IMR-90 (cell line): ENCODE data around the gene TRPV4. TPM values are rescaled to one million over a fixed set of nuclear protein-coding genes. Genes with fewer than 3 reads are reported as not detected.

Experiments
- ATAC-seq: fragments of 200-7000 bp; cut with Tn5 transposase; 2 replicates; pipeline ENCODE4 v1.9.1; 2020; ENCODE audit warnings: low read depth, mild to moderate bottlenecking, moderate library complexity
- BruUV-seq: library from RNA; stranded (reverse); fragments of 400-500 nt; replicated peaks from 2 replicates; lab custom pipeline; 2021; lab: Mats Ljungman, UMichigan
- CTCF ChIA-PET: fragments of 300-600 bp; formaldehyde crosslinking; extraction: SDS; loops from one replicate; lab custom pipeline; 2021; ENCODE audit warnings: antibody characterized with exemption; lab: Yijun Ruan, JAX
- POLR2A ChIA-PET: fragments of 300-600 bp; sonication (Branson Sonifier 250); formaldehyde crosslinking; loops from one replicate; lab custom pipeline; 2022; ENCODE audit warnings: antibody characterized with exemption; ENCODE audit not compliant: unreplicated experiment; lab: Charles Lee
- DNase-seq: peaks from one replicate; pipeline ENCODE4 v3.0.0; 2013
- H2AFZ ChIP-seq: replicated peaks from 2 replicates; pipeline ENCODE3; 2013; ENCODE audit warnings: low read length, mild to moderate bottlenecking; ENCODE audit not compliant: poor library complexity
- H2AK5ac ChIP-seq: 2 replicates; pipeline ENCODE4 v1.6.1; 2013; ENCODE audit warnings: low read depth, low read length, inconsistent platforms
- H2AK9ac ChIP-seq: replicated peaks from 2 replicates; pipeline ENCODE3; 2013; ENCODE audit warnings: mild to moderate bottlenecking, low read depth, low read length, moderate library complexity; ENCODE audit not compliant: poor library complexity
- H2BK120ac ChIP-seq: 2 replicates; pipeline ENCODE4 v1.6.1; 2013; ENCODE audit warnings: low read depth, low read length, inconsistent platforms
- H2BK15ac ChIP-seq: 3 replicates; pipeline ENCODE4 v1.6.1; 2013; ENCODE audit warnings: low read depth, low read length, inconsistent platforms
- H2BK20ac ChIP-seq: 2 replicates; pipeline ENCODE4 v1.6.1; 2013; ENCODE audit warnings: low read depth, mild to moderate bottlenecking, inconsistent platforms, low read length, moderate library complexity
- H2BK5ac ChIP-seq: 2 replicates; pipeline ENCODE4 v1.6.1; 2013; ENCODE audit warnings: mild to moderate bottlenecking, low read depth, low read length, inconsistent platforms; ENCODE audit not compliant: poor library complexity, severe bottlenecking
- H3K14ac ChIP-seq: replicated peaks from 2 replicates; pipeline ENCODE4 v1.6.1; 2013; ENCODE audit warnings: low read depth, low read length, inconsistent platforms
- H3K18ac ChIP-seq: 2 replicates; pipeline ENCODE4 v1.6.1; 2013; ENCODE audit warnings: low read depth, low read length, control low read depth
- H3K23ac ChIP-seq: 2 replicates; pipeline ENCODE4 v1.6.1; 2013; ENCODE audit warnings: low read depth, low read length, inconsistent platforms
- H3K27ac ChIP-seq: 2 replicates; pipeline ENCODE4 v1.5.1; 2013; ENCODE audit warnings: mild to moderate bottlenecking, control low read depth, low read length; ENCODE audit not compliant: insufficient read depth
- H3K27me3 ChIP-seq: 2 replicates; pipeline ENCODE4 v1.6.1; 2013; ENCODE audit warnings: low read length; ENCODE audit not compliant: control insufficient read depth, insufficient read depth
- H3K36me3 ChIP-seq: 2 replicates; pipeline ENCODE4 v1.6.1; 2013; ENCODE audit warnings: low read length, mixed read lengths; ENCODE audit not compliant: control insufficient read depth, insufficient read depth
- H3K4ac ChIP-seq: 2 replicates; pipeline ENCODE4 v1.6.1; 2013; ENCODE audit warnings: low read depth, low read length, inconsistent platforms
- H3K4me1 ChIP-seq: 2 replicates; pipeline ENCODE4 v1.6.1; 2013; ENCODE audit warnings: low read length, mixed read lengths; ENCODE audit not compliant: control insufficient read depth, insufficient read depth
- H3K4me2 ChIP-seq: 2 replicates; pipeline ENCODE4 v1.6.1; 2013; ENCODE audit warnings: low read depth, mild to moderate bottlenecking, control low read depth, low read length, moderate library complexity
- H3K4me3 ChIP-seq: 2 replicates; pipeline ENCODE4 v1.5.1; 2013; ENCODE audit warnings: low read depth, mild to moderate bottlenecking, control low read depth, low read length, moderate library complexity; ENCODE audit not compliant: insufficient read depth
- H3K56ac ChIP-seq: 2 replicates; pipeline ENCODE4 v1.6.1; 2013; ENCODE audit warnings: low read length, inconsistent platforms; ENCODE audit not compliant: insufficient read depth; ENCODE audit errors: extremely low read depth
- H3K79me1 ChIP-seq, 2 experiments: 2 replicates each; pipeline ENCODE4 v1.6.1; 2013; ENCODE audit warnings: low read length in 2 of 2, inconsistent platforms in 1 of 2, low read depth in 1 of 2
- H3K9ac ChIP-seq: 2 replicates; pipeline ENCODE4 v1.6.1; 2013; ENCODE audit warnings: low read depth, low read length, control low read depth
- H3K9me1 ChIP-seq: 2 replicates; pipeline ENCODE4 v1.6.1; 2013; ENCODE audit warnings: low read length, inconsistent platforms; ENCODE audit not compliant: insufficient read depth
- H3K9me3 ChIP-seq: 2 replicates; pipeline ENCODE4 v1.6.1; 2013; ENCODE audit warnings: low read length; ENCODE audit not compliant: control insufficient read depth, insufficient read depth
- H4K20me1 ChIP-seq: 2 replicates; pipeline ENCODE4 v1.6.1; 2013; ENCODE audit warnings: low read length, inconsistent platforms; ENCODE audit not compliant: insufficient read depth
- H4K5ac ChIP-seq: 2 replicates; pipeline ENCODE4 v1.6.1; 2013; ENCODE audit warnings: mild to moderate bottlenecking, low read depth, low read length, control low read depth
- H4K8ac ChIP-seq, 2 experiments: 2 replicates each; pipeline ENCODE4 v1.6.1; 2013; ENCODE audit warnings: low read depth in 2 of 2, low read length in 2 of 2, control low read depth in 1 of 2, inconsistent platforms in 1 of 2
- H4K91ac ChIP-seq: 2 replicates; pipeline ENCODE4 v1.6.1; 2013; ENCODE audit warnings: low read depth, low read length, inconsistent platforms; ENCODE audit not compliant: insufficient read depth
- BHLHE40 ChIP-seq: fragments of 150-350 bp; IDR thresholded peaks from 2 replicates; pipeline ENCODE4 v1.6.1; 2016; ENCODE audit warnings: mild to moderate bottlenecking, low read depth, low read length
- CEBPB ChIP-seq: IDR thresholded peaks from 2 replicates; pipeline ENCODE4 v1.6.1; 2012; ENCODE audit warnings: low read depth, low read length, improper control_type of control experiment
- CHD1 ChIP-seq: IDR thresholded peaks from 2 replicates; pipeline ENCODE4 v1.6.1; 2012; ENCODE audit warnings: low read depth, low read length, improper control_type of control experiment
- FOS ChIP-seq: fragments of 150-350 bp; IDR thresholded peaks from 2 replicates; pipeline ENCODE4 v1.6.1; 2016; ENCODE audit warnings: low read depth, low read length
- MAFK ChIP-seq: IDR thresholded peaks from 2 replicates; pipeline ENCODE4 v1.6.1; 2012; ENCODE audit warnings: low read depth, low read length, improper control_type of control experiment
- MAZ ChIP-seq: IDR thresholded peaks from 2 replicates; pipeline ENCODE4 v1.6.1; 2012; ENCODE audit warnings: low read depth, mild to moderate bottlenecking, low read length, improper control_type of control experiment, moderate library complexity, borderline replicate concordance
- MXI1 ChIP-seq: IDR thresholded peaks from 2 replicates; pipeline ENCODE4 v1.6.1; 2012; ENCODE audit warnings: low read depth, mild to moderate bottlenecking, low read length, moderate library complexity, borderline replicate concordance
- NFE2L2 ChIP-seq: fragments of 150-350 bp; IDR thresholded peaks from 2 replicates; pipeline ENCODE4 v1.6.1; 2016; ENCODE audit warnings: low read depth, mild to moderate bottlenecking, low read length
- POLR2A ChIP-seq: IDR thresholded peaks from 2 replicates; pipeline ENCODE4 v1.6.1; 2012; ENCODE audit warnings: mild to moderate bottlenecking, low read depth, low read length
- RAD21 ChIP-seq: IDR thresholded peaks from 2 replicates; pipeline ENCODE4 v1.6.1; 2012; ENCODE audit warnings: low read length, improper control_type of control experiment
- RCOR1 ChIP-seq: IDR thresholded peaks from 2 replicates; pipeline ENCODE4 v1.6.1; 2012; ENCODE audit warnings: mild to moderate bottlenecking, low read length, improper control_type of control experiment; ENCODE audit not compliant: insufficient replicate concordance
- RFX5 ChIP-seq: IDR thresholded peaks from 2 replicates; pipeline ENCODE4 v1.8.0; 2012; ENCODE audit warnings: low read depth, mild to moderate bottlenecking, low read length, moderate library complexity
- SMC3 ChIP-seq: fragments of 150-350 bp; IDR thresholded peaks from 2 replicates; pipeline ENCODE4 v1.6.1; 2016; ENCODE audit warnings: low read depth, mild to moderate bottlenecking, antibody characterized with exemption, low read length, moderate library complexity
- WGBS, 2 experiments: methylation state at CpG; one replicate each; pipeline versions ENCODE4 v1.1.5 to v1.1.7; 2013; ENCODE audit warnings: missing lambda C conversion rate in 2 of 2; ENCODE audit not compliant: insufficient read length in 1 of 2; ENCODE audit errors: extremely low coverage in 2 of 2; 5-methylcytosine and 5-hydroxymethylcytosine counted together
- dilution Hi-C: fragments of 300-500 bp; cut with HindIII; formaldehyde crosslinking; loops from one replicate; pipeline ENCODE4 v1.14.3; 2018; ENCODE audit warnings: low sequenced_read_pairs; ENCODE audit not compliant: unreplicated experiment
- in situ Hi-C: fragments of 300-500 bp; cut with MboI; formaldehyde crosslinking; loops from 3 replicates; pipeline ENCODE4 v1.14.3; 2019; ENCODE audit warnings: low sequenced_read_pairs, inconsistent platforms, mixed read lengths
- intact Hi-C: fragments of 100-400 bp; cut with micrococcal nuclease; formaldehyde crosslinking; loops from 2 replicates; pipeline ENCODE4 v1.10.0; 2022
- polyA plus RNA-seq, 3 experiments: library from polyadenylated mRNA; depleted of rRNA; stranded (reverse); fragments of >200 nt; gene quantifications; 2 replicates each; pipeline ENCODE4 v1.2.3, GENCODE V29; 2012; ENCODE audit warnings: low replicate concordance in 1 of 3
- total RNA-seq: library from RNA; depleted of rRNA; stranded (reverse); fragments of >200 nt; gene quantifications from 2 replicates; pipeline ENCODE4 v1.2.3, GENCODE V29; 2012
- TF ChIP-seq, protein P1 (sequence below): fragments of 150-350 bp; IDR thresholded peaks from 2 replicates; pipeline ENCODE4 v1.6.1; 2016; ENCODE audit warnings: low read depth, mild to moderate bottlenecking, low read length, moderate library complexity, borderline replicate concordance
- TF ChIP-seq, protein P2 (sequence below): conservative IDR thresholded peaks from 2 replicates; pipeline ENCODE4 v1.5.1; 2012; ENCODE audit warnings: mild to moderate bottlenecking, low read depth, low read length, improper control_type of control experiment
- TF ChIP-seq, protein P3 (sequence below): fragments of 150-350 bp; IDR thresholded peaks from 2 replicates; pipeline ENCODE4 v1.6.1; 2017; ENCODE audit warnings: mild to moderate bottlenecking, antibody characterized with exemption, low read length, low read depth

TRPV4 gene
- total and polyA plus RNA-seq, 2 of the 4 experiments (the other 2 are of a cell fraction), result 1.1 to 6.1 TPM

- no TSS peak for BruUV-seq
- dilution Hi-C loops, result no loop called here
Observed at GRCh38 chr12:109827080-109827479, 6.1 kb downstream of the TRPV4 start.

More at GRCh38 chr12:109827080-109827479, 6.1 kb downstream of the TRPV4 start:
- no peaks in the 10 kb centered on the region for H3K9me3 ChIP-seq
- no CpG with 5 or more reads among the region's 3 CpGs for WGBS, 2 experiments
- H2BK15ac ChIP-seq, result no peak overlapping the region
- H3K23ac ChIP-seq, result no peak overlapping the region
- ATAC-seq, result no peak
- no peak overlapping the region for H2AK9ac ChIP-seq
- no peak overlapping the region for H4K5ac ChIP-seq
- POLR2A ChIA-PET, result no interaction called here
- no peak overlapping the region for H3K9ac ChIP-seq
- no peak overlapping the region for H3K27ac ChIP-seq
- CTCF ChIA-PET, result no interaction called here
- no peak overlapping the region for H3K18ac ChIP-seq
- no peak overlapping the region for H2BK120ac ChIP-seq
- intact Hi-C loops, result no loop called here
- no peak overlapping the region for H2AK5ac ChIP-seq
- no peak for DNase-seq
- no peak overlapping the region for H4K91ac ChIP-seq
- no peak overlapping the region for H3K4me2 ChIP-seq
- no peak overlapping the region for H2AFZ ChIP-seq
- no peak overlapping the region for H2BK5ac ChIP-seq
- H4K20me1 ChIP-seq, result no peaks in the 10 kb centered on the region; the same call in 1 of the 2 replicates
- in situ Hi-C loops, result no loop called here
- 0 out of 4 replicates have a peak, but pooled peaks cover 0 to 3% of the 10 kb centered on the region in 2 experiments for H3K79me1 ChIP-seq
- H3K9me1 ChIP-seq, result no peaks in the 10 kb centered on the region
- no peaks in the 10 kb centered on the region for H3K4me1 ChIP-seq
- H3K4ac ChIP-seq, result no peak overlapping the region
- no peaks in the 10 kb centered on the region for H3K36me3 ChIP-seq
- H3K27me3 ChIP-seq, result no peaks in the 10 kb centered on the region
- no peak overlapping the region for H2BK20ac ChIP-seq
- no peak overlapping the region for H3K4me3 ChIP-seq
- no peak for TF ChIP-seq SMC3
- TF ChIP-seq, protein P1, sequence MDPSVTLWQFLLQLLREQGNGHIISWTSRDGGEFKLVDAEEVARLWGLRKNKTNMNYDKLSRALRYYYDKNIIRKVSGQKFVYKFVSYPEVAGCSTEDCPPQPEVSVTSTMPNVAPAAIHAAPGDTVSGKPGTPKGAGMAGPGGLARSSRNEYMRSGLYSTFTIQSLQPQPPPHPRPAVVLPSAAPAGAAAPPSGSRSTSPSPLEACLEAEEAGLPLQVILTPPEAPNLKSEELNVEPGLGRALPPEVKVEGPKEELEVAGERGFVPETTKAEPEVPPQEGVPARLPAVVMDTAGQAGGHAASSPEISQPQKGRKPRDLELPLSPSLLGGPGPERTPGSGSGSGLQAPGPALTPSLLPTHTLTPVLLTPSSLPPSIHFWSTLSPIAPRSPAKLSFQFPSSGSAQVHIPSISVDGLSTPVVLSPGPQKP, result no peak
- TF ChIP-seq RCOR1, result no peak
- no peak for TF ChIP-seq MAZ
- no peak for TF ChIP-seq POLR2A
- no peak for TF ChIP-seq FOS
- no peak for TF ChIP-seq BHLHE40
- no peak for TF ChIP-seq RAD21
- TF ChIP-seq NFE2L2, result no peak
- no peak for TF ChIP-seq RFX5
- TF ChIP-seq MAFK, result no peak
- TF ChIP-seq CEBPB, result no peak
- TF ChIP-seq, protein P2, sequence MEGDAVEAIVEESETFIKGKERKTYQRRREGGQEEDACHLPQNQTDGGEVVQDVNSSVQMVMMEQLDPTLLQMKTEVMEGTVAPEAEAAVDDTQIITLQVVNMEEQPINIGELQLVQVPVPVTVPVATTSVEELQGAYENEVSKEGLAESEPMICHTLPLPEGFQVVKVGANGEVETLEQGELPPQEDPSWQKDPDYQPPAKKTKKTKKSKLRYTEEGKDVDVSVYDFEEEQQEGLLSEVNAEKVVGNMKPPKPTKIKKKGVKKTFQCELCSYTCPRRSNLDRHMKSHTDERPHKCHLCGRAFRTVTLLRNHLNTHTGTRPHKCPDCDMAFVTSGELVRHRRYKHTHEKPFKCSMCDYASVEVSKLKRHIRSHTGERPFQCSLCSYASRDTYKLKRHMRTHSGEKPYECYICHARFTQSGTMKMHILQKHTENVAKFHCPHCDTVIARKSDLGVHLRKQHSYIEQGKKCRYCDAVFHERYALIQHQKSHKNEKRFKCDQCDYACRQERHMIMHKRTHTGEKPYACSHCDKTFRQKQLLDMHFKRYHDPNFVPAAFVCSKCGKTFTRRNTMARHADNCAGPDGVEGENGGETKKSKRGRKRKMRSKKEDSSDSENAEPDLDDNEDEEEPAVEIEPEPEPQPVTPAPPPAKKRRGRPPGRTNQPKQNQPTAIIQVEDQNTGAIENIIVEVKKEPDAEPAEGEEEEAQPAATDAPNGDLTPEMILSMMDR, result no peak
- TF ChIP-seq, protein P3, sequence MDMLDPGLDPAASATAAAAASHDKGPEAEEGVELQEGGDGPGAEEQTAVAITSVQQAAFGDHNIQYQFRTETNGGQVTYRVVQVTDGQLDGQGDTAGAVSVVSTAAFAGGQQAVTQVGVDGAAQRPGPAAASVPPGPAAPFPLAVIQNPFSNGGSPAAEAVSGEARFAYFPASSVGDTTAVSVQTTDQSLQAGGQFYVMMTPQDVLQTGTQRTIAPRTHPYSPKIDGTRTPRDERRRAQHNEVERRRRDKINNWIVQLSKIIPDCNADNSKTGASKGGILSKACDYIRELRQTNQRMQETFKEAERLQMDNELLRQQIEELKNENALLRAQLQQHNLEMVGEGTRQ, result no peak
- TF ChIP-seq CHD1, result no peak
- TF ChIP-seq MXI1, result no peak
- no peak overlapping the region for H3K14ac ChIP-seq
- no peak overlapping the region for H4K8ac ChIP-seq
- H3K56ac ChIP-seq, result no peak overlapping the region
